ENCODE data around the gene CAMSAP2. TPM values are rescaled to one million over a fixed set of nuclear protein-coding genes. Genes with fewer than 3 reads are reported as not detected.

The CAMSAP2 gene
- total RNA-seq, 1 donor = 55.7 TPM

- DNase-seq (ENCODE audit: low read depth) = no peak
- H3K4me3 ChIP-seq (ENCODE audit: low read depth, low read length) = no peak overlapping the region
- TF ChIP-seq CTCF (IDR thresholded peaks at IDR 0.05; ENCODE audit: insufficient read depth, low read depth, low read length) = no peak
Observed at GRCh38 chr1:200909071-200909470, 170.4 kb downstream of the CAMSAP2 start.

GRCh38 chr1:200909757-200910239 is 171.1 kb downstream of the CAMSAP2 start:
- DNase-seq (ENCODE audit: low read depth) = no peak
- no peak for TF ChIP-seq CTCF (IDR thresholded peaks at IDR 0.05; ENCODE audit: insufficient read depth, low read depth, low read length)
- no peak overlapping the region for H3K4me3 ChIP-seq (ENCODE audit: low read depth, low read length)

Other genes with a start within 250 kb of the CAMSAP2 start
- gene KIF14, start 118.1 kb upstream of the CAMSAP2 start, total RNA-seq = 6.4 and 14.2 TPM in 2 replicates
- 9.7 and 16.0 TPM in 2 replicates for gene DDX59, start 69.0 kb upstream of the CAMSAP2 start, total RNA-seq
- gene GPR25, start 134.1 kb downstream of the CAMSAP2 start, total RNA-seq = not detected in 2 replicates
- gene INAVA, start 156.0 kb downstream of the CAMSAP2 start, total RNA-seq = 0.32 TPM in 1 of 2 replicates, not detected in the other